Fibroblast of mammary gland (primary cell): ENCODE results near the gene MUCL3.

Experiments used
- DNase-seq: peaks from one replicate; pipeline ENCODE4 v3.0.0-alpha.2; 2010; ENCODE audit warnings: low read depth
- H3K4me3 ChIP-seq: 2 replicates; pipeline ENCODE4 v1.5.1; 2011; ENCODE audit warnings: low read depth, mild to moderate bottlenecking, low read length, moderate library complexity; ENCODE audit not compliant: control insufficient read depth
- CTCF ChIP-seq: conservative IDR thresholded peaks from 2 replicates; pipeline ENCODE4 v1.5.1; 2011; ENCODE audit warnings: low read depth, low read length, inconsistent platforms; ENCODE audit not compliant: control insufficient read depth, insufficient read depth

MUCL3 gene

GRCh38 chr6:30940361-30940986 is at the start of gene MUCL3:
Gene MUCL3, plus strand, starts transcription at chr6:30940973. Its CDS starts 27 bp downstream, at chr6:30941000.
- no peak within 1 kb of the TSS for H3K4me3 ChIP-seq
- DNase-seq: no peak
- TF ChIP-seq CTCF: no peak

- TF ChIP-seq CTCF: no peak
- no peak overlapping the region for H3K4me3 ChIP-seq
Observed at GRCh38 chr6:30891450-30891723, 49.4 kb upstream of the MUCL3 start.

GRCh38 chr6:30891816-30892538 is 48.8 kb upstream of the MUCL3 start:
- no peak for TF ChIP-seq CTCF
- H3K4me3 ChIP-seq: no peak overlapping the region
- no peak for DNase-seq

More at GRCh38 chr6:30891450-30891723, 49.4 kb upstream of the MUCL3 start:
- DNase-seq: no peak

GRCh38 chr6:30893001-30893591 is 47.7 kb upstream of the MUCL3 start:
- H3K4me3 ChIP-seq: no peak overlapping the region
- TF ChIP-seq CTCF: no peak
- no peak for DNase-seq

- no peak overlapping the region for H3K4me3 ChIP-seq
- TF ChIP-seq CTCF: no peak
- DNase-seq: no peak
Observed at GRCh38 chr6:30893666-30894065, 47.1 kb upstream of the MUCL3 start.

- no peak for DNase-seq
- no peak overlapping the region for H3K4me3 ChIP-seq
- no peak for TF ChIP-seq CTCF
Observed at GRCh38 chr6:30894381-30894780, 46.4 kb upstream of the MUCL3 start.
